Endothelial cell of umbilical vein (primary cell): Measurements from ENCODE around the gene TAGLN2.

Source experiments
- CTCF ChIP-seq, 2 donors: IDR thresholded peaks; 1 replicate in 1 of 2; 2 replicates in 1 of 2; pipeline ENCODE4 v1.5.1; 2011; ENCODE audit warnings: low read length in 2 of 2, mild to moderate bottlenecking in 2 of 2, moderate library complexity in 2 of 2, control low read depth in 1 of 2, inconsistent platforms in 1 of 2, low read depth in 1 of 2; ENCODE audit not compliant: insufficient read depth in 1 of 2; ENCODE audit errors: extremely low read depth in 1 of 2
- EZH2 ChIP-seq: IDR thresholded peaks from 2 replicates; pipeline ENCODE4 v1.6.1; 2012; ENCODE audit warnings: borderline replicate concordance, low read depth, mild to moderate bottlenecking, moderate library complexity, low read length, inconsistent platforms; ENCODE audit not compliant: severe bottlenecking
- GATA2 ChIP-seq: IDR thresholded peaks from 2 replicates; pipeline ENCODE4 v1.7.0; 2011; ENCODE audit warnings: low read depth, mild to moderate bottlenecking, moderate library complexity, mixed read lengths, low read length; ENCODE audit not compliant: insufficient read length, insufficient read depth
- JUN ChIP-seq: IDR thresholded peaks from 2 replicates; pipeline ENCODE4 v1.6.1; 2011; ENCODE audit warnings: borderline replicate concordance, low read depth; ENCODE audit not compliant: insufficient read length, insufficient read depth
- POLR2A ChIP-seq: IDR thresholded peaks from 2 replicates; pipeline ENCODE4 v1.6.1; 2012; ENCODE audit warnings: low read depth, mild to moderate bottlenecking, control low read depth, low read length
- POLR2AphosphoS5 ChIP-seq: IDR thresholded peaks from 2 replicates; pipeline ENCODE4 v1.6.1; 2012; ENCODE audit warnings: low read depth, mild to moderate bottlenecking, control low read depth, low read length, moderate library complexity; ENCODE audit not compliant: insufficient read depth

DNA sequence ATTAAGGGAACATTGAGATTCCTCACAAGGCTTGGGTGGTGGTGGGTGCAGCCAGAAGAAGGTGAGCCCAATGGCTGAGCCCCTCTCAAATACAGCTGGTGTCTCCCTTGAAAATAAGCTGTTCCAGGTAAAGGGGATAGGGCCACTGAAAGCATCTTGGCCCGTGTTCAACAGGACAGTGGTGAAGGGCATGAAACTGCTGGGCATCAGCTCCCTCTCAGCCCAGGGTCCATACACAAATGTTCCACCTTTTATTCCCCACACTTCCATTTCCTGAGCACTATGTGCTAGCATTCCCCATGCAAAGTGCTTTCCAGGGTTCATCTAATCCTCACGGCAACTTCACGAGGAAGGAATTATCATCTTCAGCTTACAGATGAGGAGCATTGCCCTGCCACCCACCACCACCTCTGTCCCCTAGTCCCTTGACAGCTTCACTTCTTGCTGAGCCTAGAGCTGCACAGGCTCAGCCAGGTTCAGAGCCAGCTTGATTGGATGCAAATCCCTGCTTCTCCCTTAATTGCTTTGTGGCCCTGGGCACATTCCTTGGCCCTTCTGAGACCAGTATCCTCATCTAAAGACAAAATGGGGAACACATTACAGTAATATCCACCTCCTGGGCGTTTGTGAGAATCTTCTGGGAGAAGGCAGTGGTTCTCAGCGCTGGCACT is 9.6 kb downstream of the TAGLN2 start:
- TF ChIP-seq EZH2, result no peak
- no peak for TF ChIP-seq CTCF (IDR thresholded peaks at IDR 0.05; ENCODE audit: extremely low read depth in 1 of 2, insufficient read depth in 1 of 2, low read depth in 1 of 2, low read length in 2 of 2)
- TF ChIP-seq JUN, result no peak
- no peak for TF ChIP-seq POLR2AphosphoS5
- no peak for TF ChIP-seq POLR2A
- no peak for TF ChIP-seq GATA2
